GM18907 (cell line): Measurements from ENCODE around the gene XPO1.
"Not testable (repeated sequence)": the region's sequence is repeated elsewhere in the genome, so short reads cannot be mapped to it uniquely, and the experiment has no call there.

Source experiments
- ATAC-seq: cut with Tn5 transposase; IDR thresholded peaks from one replicate; pipeline ENCODE4 v1.9.1; 2021; ENCODE audit warnings: mild to moderate bottlenecking, moderate library complexity; ENCODE audit not compliant: unreplicated experiment

The XPO1 gene

DNA sequence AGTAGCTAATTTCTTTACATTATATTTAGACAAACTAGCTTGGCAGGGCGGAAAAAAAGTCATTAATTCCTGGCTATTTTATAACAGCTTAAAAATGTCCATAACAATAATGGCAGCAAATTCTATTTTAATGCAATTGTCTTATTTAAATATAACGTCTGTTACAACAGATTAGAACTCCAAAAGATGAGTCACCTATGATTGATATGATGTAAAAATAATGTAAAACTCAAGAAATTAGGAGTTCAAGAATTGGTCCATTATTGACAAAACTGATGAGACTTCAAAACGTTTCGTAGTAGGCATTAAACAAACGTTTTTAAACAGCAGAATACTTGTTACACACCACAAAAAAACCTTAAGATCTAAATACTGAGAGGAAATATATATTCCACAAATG is 2.7 kb downstream of the XPO1 start:
- ATAC-seq: no peak

DNA sequence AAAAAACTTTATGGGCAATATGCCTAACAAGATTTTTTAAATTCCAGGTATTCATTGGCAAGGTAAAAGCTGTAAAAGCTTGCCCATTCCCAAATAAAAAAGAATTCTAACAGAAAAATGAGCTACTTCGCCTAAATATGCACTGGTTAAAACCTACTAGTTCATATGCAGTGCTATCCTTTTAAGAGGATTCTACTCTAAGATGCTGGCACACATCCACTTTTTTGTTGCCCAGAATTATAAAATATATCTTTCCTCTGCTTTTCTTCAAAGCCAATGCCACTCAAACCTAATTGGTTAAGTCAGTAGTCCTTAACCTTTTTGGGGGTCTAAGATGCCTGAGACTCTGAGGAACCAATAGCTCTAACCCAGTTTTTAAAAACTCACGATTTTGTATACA is 3.2 kb downstream of the XPO1 start:
- no peak for ATAC-seq

DNA sequence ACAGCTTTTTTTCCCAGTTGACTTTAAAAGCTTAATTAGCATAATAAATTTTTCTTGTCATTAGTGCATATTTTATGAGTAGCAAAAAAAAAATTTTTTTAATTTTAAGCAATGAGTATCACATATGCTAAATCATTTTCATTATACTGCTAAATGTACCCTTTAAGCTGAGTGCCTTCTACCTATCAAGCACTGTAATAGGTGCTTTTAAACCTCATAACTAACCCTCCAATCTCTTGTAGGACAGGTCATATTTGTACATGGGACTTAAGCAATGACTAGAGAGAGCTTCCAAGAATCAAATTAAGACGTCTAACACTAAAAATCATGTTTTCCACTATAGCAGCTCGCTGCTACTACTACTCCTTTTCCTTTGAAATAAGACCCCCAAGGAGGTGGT is 7.4 kb downstream of the XPO1 start:
- ATAC-seq: no peak

DNA sequence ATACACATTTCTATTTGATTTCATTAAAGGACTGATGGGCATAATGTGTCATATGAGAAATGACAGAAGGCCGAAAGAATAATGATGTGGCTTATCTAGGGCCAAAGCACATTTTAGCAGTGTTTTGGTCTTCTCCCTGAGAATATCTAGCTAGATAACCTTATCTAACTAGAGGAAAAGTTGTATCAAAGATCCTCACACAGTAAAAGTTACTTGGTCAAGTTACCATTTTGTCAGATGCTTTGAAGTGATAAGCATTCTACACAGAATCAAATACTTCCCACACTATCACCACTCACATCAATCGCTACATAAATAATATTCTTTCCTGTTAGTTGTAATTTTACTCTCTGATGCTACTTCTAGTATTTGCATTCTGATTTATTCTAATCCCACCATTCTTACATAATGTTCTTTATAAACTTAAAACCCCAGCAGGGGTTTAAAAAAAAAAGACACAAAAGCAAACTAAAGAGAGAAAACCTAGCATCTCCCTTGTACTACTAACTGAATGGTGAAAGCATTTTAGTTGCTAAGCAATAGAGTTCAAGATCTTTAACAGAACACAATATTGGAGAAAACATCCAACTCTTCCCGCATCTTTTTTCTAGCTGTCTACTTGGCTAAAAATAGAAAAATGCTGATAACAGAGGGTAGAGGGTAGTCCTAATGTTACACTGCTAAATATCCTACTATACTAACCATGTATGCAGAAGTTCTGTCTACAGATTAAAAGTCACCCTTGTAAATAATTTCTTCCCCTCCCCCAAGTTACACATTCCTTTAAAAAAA is 8.0 kb downstream of the XPO1 start:
- ATAC-seq: no peak

DNA sequence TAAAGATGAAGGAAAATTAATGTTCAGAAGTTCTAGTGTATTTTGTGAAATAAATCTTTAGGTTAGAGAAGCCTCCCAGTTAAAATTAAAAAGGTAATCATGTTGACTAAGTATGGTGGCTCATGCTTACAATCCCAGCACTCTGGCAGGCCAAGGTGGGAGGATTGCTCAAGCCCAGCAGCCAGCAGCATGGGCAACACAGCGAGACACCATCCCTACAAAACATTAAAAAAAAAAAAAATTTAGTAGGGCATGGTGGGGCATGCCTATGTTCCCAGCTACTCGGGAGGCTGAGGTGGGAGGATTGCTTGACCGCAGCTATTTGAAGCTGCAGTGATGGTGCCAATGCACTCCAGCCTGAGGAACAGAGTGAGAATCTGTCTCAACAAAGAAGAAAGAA is 17.9 kb downstream of the XPO1 start:
- no peak for ATAC-seq

DNA sequence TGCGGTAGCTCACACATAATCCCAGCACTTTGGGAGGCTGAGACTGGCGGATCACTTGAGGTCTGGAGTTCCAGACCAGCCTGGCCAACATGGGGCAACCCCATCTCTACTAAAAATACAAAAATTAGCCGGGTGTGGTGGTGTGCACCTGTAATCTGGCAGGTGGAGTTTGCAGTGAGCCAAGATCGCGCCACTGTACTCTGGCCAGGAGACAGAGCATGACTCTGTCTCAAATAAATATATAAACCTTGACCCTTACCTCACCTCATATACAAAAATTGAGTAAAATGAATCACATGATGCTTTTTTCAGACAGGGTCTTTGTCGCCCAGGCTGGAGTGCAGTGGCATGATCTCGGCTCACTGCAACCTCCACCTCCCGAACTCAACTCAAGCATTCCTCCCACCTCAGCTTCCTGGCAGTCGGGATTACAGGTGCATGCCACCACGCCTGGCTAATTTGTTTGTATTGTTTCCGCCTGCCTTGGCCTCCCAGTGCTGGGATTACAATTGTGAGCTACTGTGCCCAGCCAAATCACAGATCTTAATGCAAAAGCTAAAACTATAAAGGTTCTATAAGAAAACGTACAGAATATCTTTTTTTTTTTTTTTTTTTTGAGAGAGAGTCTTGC is 25.3 kb downstream of the XPO1 start:
- no peak for ATAC-seq

DNA sequence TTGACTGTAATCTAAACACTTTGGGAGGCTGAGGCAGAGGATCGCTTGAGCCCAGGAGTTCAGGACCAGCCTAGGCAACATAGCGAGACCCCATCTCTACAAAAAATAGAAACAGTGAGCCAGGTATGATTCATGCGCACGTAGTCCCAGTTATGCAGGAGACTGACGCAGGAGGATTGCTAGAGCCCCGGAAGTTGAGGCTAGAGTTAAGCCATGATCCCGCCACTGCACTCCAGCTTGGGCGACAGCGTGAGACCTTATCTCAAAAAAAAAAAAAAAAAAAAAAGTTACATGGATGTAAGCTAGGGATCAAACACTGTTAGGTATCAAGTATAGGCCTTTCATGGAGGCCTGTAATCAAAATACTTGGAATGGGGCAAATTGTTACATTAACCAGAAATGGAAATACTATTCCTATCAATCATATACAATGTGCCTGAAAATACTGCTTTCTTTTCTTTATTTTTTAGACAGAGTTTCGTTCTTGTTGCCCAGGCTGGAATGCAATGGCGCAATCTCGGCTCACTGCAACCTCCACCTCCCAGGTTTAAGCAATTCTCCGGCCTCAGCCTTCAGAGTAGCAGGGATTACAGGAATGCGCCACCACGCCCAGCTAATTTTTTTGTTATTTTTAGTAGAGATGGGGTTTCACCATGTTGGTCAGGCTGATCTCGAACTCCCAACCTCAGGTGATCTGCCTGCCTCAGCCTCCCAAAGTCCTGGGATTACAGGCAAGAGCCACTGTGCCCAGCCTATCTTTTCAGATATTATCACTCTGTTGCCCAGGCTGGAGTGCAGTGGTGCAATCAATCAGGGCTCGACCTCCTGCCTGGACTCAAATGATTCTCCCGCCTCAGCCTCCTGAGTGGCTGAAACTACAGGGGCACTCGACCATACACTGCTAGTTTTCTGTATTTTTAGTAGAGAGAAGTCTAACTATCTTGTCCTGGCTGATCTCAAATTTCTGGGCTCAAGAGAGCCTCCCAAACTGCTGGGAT is 27.2 kb downstream of the XPO1 start:
- no peak for ATAC-seq

DNA sequence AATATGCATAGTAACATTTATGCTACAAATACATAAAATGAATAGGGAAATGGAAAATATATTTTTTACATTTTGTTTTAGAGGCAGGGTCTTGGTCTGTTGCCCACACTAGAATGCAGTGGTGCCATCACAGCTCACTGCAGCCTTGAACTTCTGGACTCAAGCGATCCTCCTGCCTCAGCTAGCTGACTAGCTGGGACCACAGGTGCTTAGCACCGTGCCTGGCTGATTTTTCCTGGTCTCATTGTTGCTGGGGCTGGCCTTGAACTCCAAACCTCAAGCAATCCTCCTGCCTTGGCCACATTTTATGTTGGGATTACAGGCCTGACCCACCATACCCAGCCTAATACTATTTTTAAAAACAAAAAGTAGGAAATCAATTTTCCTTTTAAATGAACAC is 33.2 kb downstream of the XPO1 start:
- no peak for ATAC-seq

DNA sequence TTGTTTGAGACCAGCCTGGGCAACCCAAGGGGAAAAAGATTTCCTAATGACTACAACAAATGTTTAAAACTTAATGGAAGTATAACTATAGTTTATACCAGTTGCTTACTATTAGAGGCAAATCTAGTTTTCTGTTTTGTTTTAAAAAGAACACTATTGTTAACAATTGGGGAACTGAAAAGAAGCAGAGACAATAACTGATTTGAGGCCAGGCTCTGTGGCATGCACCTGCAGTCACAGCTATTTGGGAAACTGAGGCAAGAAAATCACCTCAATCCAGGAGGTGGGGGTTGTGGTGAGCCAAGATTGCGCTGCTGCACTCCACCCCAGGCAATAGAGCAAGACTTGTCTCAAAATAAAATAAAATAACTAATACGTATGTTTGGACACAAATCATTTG is 39.1 kb downstream of the XPO1 start:
- ATAC-seq: no peak

DNA sequence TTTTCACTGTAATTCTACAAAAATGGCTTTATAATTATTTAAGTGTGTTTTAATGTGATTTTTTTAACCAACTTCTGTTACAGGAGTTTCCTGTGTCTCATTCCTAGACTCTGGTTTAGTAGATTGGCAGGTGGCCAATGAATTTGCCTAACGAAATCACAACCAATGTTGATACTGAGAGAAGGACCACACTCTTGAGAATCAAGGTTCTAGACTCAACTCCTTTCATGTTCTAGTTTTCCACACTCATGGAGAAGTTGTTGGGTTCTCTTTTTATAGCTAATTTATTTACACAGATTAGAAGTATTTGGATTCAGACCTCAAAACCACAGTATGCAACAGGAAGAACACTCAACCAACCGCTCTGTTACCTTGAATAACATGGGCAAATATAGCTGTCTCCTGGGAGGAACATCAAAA is 44.6 kb downstream of the XPO1 start:
- no peak for ATAC-seq

DNA sequence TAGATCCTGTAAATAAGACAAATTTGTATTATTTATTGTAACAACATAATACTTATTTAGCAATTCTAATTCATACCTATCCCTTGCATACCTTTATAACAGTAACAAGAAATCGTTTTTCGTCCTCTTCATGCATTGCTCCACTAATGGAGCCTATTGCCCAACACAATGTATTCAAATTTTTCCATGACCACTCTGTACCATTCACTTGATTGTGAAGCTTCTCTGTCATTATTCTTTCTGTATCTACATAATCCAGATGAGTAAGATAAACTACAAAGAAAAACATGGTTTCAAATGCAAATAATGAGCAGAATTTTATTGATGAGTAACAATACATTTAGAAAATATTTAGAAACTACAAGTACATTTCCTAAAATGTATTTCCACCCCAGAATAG is 45.7 kb downstream of the XPO1 start:
- no peak for ATAC-seq

DNA sequence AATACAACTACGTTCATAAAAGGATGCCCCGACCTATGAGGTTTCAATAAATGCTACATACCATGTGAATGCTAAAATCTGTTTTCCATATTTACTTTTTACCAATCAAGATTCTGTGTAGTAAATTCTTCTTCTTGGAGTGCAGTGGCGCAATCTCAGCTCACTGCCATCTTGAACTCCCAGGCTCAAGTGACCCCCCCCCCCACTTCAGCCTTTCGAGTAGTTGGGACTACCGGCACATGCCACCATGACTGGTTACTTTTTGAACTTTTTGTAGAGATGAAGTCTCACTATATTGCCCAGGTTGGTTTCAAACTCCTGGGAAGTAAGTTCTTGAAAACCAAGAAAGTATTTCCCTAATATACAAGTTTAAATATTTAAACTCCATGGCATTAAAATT is 52.9 kb downstream of the XPO1 start:
- ATAC-seq: no peak

DNA sequence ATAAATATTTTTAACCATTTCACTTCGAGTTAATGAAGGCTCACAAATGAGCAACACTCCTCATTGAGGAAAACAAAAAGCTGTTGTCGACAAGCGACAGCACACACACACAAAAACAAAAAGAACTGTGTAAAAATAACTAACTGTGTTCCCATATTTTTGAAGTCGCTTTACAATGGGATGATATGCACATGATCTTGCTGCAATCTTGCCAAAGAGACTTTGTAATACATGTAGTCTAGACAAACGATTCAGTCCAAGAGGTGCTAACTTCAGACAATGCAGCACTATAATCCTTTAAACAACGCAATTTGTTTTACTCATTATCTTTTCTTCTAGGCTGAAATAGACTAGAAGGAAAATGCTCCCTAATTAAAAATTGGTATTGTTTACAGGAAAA is 60.1 kb downstream of the XPO1 start:
- no peak for ATAC-seq

DNA sequence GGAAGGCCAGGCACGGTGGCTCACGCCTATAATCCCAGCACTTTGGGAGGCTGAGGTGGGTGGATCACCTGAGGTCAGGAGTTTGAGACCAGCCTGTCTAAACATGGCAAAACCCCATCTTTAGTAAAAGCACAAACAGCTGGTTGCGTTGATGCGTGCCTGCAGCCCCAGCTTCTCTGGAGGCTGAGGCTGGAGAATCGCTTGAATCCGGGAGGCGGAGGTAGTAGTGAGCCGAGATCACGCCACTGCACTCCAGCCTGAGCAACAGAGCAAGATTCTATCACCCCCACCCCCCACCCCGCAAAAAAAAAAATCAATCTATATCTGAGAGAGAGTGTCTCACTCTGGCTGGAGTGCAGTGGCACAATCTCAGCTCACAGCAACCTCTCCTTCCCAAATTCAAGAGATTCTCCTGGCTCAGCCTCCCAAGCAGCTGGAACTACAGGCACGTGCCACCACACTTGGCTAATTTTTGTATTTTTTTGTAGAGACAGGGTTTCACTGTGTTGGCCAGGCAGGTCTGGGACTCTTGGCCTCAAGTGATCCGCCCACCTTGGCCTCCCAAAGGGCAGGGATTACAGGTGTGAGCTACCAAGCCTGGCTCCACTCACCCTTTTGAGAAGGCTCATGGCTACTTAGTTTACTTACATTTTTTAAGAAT is 61.1 kb downstream of the XPO1 start:
- ATAC-seq: not testable (repeated sequence)

DNA sequence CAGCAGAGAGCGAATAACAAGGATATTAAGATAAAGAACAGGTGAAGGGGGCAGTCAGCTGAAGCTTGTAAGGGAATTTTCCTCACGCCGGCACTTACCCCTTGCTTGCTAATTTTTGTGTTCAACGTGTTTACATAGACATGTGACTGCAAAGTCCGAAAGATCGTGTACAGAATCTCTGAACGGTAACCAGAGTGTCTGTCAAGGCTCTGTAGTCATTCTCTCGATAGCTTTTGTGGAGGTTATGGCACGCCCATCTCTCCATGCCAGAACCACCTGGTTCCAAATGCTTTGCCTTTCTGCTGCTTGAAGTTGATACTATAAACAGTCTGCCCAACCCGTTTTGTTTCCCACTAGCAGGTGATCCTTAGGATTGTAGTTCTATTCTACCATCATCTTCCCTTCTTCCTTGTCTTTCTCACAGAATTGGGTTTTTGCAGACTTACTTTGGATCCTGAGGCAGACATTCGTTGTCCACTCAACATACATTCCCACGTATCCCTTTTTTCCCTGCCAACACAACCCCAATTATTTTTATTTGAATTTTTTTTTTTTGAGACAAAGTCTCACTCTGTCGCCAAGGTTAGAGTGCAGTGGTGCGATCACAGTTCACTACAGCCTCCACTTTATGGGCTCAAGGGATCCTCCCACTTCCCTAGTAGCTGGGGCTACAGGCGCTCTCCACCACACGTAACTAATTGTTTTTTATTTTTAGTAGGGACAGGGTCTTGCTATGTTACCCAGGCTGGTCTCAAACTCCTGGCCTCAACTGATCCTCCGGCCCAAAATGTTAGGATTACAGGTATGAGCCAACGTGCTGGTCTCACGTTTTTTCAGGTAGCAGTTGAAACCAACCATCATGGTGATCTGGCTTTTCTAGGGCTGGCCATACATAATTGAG is 66.0 kb downstream of the XPO1 start:
- ATAC-seq: peak; percentile 14

DNA sequence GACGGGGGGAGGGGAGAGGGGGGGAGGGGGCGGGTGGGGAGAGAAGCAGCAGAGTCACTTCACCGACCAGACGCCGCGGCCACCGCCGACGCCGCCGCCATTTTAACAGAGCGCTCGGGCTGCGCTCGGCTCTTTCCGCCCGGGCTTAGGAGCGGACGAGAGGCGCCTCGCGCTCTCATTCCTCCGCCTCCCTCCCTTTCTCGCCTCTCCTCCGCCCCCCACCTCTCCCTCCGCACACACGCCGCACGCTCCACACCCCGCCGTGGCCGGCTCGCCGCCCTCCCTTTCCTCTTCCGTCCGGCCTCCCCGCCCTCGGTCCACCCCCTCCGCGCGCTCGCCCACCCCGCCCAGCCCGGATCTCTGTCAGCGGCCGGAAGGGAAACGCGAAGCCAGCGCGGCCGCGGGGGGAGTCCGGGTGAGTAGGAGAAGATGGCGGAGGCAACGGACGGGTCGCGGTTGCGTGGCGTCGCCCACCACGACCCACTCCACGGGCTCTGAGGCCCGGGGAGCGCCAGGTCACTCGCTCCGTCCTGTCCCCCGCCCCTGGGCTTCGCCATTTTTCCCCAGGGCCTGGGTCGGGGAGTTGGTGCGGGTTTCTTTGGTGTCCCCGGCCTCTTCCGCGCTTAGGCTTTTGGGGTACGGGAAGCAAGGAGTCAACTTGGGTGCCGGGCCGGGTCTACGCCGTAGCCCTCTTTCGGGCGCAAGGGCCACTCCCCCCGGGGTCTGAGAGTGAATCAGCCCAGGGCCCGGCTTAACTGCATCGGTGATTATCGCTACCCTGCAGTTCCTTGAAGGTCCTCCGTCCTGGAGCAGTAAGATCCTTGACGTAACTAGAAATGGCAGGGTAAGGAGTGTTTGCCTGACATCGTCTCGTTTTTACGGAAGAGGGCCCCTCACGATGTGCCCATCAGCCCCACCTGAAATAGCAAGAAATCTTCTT is 66.9 kb downstream of the XPO1 start, which contains the start of gene USP34:
Gene USP34, minus strand, starts transcription at position 123 of the 940 bp plus-strand sequence. CDS start 395 bp downstream, outside the sequence.
- peak; percentile 80 for ATAC-seq

DNA sequence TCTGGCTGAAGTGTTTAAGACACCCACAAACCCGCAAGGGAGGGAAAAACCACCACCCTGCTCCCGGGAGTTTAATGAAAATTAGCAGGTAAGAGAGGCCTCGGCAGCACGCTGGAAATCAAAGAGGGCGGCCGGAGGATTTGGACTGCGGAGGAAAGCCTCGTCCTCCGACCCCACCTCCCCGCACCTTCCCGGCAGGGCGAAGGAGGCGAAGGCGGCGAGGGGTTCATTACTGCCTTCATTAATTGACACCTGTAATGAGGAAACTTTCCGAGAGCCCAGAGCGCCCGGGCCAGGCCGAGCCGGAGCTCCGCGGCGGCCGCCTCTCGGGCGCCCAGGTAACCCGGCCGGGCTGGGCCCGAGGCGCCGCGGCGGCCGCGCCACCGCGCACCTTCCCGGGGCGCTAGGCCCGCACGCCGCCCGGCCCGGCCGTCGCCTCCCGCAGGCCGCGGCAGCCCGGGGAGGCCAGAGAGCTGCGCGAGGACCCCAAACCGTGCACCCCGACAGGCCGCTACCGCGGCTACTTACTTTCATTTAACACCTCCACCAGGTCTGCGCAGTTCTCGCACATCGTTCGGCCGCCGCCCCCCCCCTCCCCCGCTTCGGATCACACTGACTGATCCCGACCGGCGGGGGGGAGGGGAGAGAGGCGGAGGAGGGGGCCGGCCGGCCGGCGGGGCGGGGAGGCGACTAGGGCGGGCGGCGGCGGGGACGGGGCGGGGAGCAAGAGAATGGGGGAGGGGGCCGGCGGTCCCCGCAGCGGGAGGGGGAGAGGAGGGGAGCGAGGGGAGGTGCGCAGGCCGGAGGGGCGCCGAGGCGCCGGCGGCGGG is 67.8 kb downstream of the XPO1 start:
- peak; percentile 32 for ATAC-seq
